AG09319 (cell line): ENCODE data around the gene WNT7B.

Experiments
- DNase-seq: peaks from one replicate; pipeline ENCODE4 v3.0.0-alpha.2; 2010; ENCODE audit warnings: low read depth; ENCODE audit errors: extremely low read depth
- TF ChIP-seq, protein P1 (sequence below): IDR thresholded peaks from 2 replicates; pipeline ENCODE4 v1.5.1; 2011; ENCODE audit warnings: low read depth, mild to moderate bottlenecking, inconsistent platforms, low read length, moderate library complexity

WNT7B gene

DNA sequence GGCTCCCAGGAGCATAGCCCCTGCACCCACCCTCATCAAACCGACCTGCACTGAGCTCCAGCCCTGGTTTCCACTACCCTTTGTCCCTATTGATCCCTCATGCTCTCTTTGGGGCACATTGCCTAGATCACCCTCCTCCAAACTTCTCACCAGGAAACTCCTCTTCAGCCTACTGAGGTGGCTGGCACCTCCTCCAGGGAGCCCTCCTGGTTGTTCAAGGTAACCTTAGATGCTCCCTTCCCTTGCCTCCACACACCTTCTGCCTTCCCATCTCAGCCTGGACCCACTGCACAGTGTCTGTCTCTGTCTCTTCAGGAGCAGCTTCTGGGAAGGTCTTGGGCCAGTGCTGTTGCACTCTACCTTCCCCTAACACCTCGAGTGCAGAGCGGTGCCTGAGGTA, 15.8 kb upstream of the WNT7B start:
- TF ChIP-seq, protein P1, sequence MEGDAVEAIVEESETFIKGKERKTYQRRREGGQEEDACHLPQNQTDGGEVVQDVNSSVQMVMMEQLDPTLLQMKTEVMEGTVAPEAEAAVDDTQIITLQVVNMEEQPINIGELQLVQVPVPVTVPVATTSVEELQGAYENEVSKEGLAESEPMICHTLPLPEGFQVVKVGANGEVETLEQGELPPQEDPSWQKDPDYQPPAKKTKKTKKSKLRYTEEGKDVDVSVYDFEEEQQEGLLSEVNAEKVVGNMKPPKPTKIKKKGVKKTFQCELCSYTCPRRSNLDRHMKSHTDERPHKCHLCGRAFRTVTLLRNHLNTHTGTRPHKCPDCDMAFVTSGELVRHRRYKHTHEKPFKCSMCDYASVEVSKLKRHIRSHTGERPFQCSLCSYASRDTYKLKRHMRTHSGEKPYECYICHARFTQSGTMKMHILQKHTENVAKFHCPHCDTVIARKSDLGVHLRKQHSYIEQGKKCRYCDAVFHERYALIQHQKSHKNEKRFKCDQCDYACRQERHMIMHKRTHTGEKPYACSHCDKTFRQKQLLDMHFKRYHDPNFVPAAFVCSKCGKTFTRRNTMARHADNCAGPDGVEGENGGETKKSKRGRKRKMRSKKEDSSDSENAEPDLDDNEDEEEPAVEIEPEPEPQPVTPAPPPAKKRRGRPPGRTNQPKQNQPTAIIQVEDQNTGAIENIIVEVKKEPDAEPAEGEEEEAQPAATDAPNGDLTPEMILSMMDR, result no peak

DNA sequence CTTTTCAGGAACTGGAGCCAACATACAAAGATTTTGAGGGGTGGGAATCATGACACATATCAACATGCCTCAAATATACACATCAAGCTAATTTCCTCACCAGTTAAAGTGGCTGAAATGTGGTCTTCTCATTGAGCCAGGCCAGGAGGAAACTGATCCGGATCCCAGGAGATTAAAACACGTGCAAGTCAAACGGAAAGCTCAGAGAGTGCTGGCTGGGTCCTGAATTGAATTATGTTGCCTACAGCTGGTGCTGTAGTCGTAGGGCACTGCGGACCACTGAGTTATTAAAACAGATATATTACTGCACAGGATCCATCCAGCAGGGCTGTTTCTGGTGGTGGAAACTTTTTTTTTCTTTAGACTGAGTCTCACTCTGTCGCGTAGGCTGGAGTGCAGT, 14.1 kb upstream of the WNT7B start:
- TF ChIP-seq, protein P1, result no peak
- no peak for DNase-seq

More for the DNA sequence above, 15.8 kb upstream of the WNT7B start:
- no peak for DNase-seq

DNA sequence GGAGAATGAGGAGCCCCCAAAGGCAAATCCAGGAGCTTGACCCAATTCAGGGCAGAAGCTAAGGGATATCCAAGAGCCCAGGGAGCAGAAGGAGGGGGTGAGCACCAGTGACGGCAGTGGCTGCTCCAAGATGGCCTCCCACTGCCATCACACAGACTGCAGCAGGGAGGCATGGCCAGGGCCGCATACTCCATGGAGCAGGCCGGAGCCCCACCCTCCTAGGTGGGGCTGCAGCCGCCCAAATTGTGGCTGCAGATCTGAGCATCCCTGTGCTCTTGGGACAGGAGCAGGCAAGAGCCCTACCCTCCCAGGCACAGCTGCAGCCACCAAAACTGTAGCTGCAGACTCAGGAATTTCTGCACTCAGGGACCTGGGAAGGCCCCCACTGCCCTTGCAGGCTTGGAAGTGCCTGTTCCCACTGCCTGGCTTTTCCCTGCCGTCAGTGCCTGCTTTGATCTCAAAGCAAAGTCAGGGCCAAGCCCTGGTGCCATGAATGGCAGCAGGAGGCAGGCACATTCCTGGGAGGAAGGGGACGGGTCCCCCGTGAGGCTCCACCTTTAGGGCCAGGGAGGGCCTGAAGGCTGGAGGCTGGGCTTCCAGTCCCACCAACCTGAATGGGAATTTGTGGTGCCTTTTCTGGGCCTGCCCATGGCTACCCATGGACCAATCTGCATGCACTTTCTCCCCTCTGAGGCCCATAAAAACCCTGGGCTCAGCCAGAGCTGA, 10.3 kb upstream of the WNT7B start:
- TF ChIP-seq, protein P1, result no peak
- no peak for DNase-seq

DNA sequence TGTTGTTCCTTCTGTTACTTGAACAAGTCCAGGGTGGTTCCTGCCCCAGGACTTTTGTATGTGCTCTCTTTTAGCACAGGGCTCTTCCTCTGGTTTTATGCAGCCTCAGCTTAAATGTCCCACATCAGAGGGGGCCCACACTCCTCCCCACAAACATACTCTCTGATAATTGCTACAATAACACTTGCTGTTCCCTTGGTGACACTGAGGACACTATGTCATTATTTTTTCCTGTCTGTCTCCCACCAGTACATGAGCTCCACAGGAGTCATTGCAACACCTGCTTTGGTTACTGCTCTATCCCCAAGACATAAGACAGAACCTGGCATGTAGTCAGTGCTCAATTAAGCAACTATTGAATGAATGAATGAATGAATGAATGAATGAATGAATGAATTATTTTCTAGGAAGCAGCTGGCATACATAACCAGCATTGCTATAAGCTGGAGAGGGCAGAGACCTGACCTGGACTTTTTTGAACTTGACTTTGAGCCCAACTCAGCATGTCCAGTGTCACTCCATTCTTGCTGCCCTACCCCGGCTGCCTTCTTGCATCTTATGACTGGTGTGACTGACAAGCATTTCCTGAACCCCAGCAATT, 7.5 kb upstream of the WNT7B start:
- TF ChIP-seq, protein P1, result no peak
- no peak for DNase-seq

DNA sequence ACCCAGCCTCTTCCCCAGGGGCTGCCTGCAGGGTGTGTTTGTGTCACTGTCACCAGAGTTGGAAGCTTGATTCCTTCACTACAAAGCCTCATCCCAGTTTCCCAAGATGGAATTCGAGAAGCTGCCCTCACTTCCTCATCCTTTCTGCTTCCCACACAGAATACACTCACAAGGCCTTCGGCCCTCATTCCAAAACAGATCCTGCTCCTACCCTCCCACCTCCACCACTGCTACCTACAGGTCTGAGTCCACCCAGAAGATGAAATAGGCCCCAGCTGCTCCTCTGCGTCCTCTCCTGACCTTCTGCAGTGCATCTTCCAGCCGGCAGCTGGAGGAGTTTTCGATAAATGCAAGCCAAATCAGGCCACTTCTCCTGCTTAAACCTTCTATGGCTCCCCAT, 6.8 kb upstream of the WNT7B start:
- no peak for DNase-seq
- TF ChIP-seq, protein P1, result no peak

DNA sequence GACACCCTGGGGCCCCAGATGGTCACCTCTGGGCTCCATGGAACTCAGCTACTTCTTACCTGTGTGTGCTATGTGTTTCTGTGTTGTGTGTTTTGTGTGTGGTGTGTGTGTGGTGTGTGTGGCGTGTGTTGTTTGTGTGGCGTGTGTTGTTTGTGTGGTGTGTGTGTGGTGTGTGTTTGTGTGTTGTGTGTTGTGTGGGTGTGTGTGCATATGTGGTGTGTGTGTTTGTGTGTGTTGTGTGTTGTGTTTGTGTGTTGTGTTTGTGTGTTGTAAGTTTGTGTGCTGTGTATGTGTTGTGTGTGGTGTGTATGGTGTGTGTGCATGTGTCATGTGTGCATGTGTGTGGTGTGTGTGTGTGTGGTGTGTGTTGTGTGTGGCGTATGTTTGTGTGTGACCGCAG, 3.8 kb upstream of the WNT7B start:
- DNase-seq, result no peak
- TF ChIP-seq, protein P1, result no peak

DNA sequence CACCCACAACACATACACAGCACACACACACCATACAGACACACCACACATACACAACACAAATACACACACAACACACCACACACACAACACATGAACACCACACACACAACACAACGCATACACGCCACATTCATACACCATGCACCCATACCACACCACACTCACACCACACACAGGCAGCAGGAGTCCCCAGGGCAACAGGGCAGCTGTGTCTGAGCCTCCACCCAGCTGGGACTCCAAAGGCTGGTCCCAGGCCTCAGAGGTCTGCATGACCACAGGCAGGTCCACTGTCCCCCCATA, 3.3 kb upstream of the WNT7B start:
- TF ChIP-seq, protein P1, result no peak

More for the DNA sequence above, 3.3 kb upstream of the WNT7B start:
- DNase-seq, result no peak
